K562 (cell line): ENCODE results near the gene PLD3.

Experiments used
- CBX5 ChIP-seq: IDR thresholded peaks from 2 replicates; pipeline ENCODE4 v1.6.1; 2014; ENCODE audit warnings: low read depth, borderline replicate concordance
- CREB5 ChIP-seq: fragments of 250-450 bp; sonication (Bioruptor Pico); IDR thresholded peaks from 2 replicates; pipeline ENCODE4 v1.5.0; 2020; ENCODE audit warnings: mild to moderate bottlenecking
- CTCF ChIP-seq, 3 experiments: IDR thresholded peaks in 2 of 3; conservative IDR thresholded peaks in 1 of 3; 2 replicates each; pipeline ENCODE4 v1.5.1; 2011 to 2012; ENCODE audit warnings: low read length in 3 of 3, mild to moderate bottlenecking in 3 of 3, control low read depth in 2 of 3, improper control_type of control experiment in 1 of 3, inconsistent platforms in 1 of 3, low read depth in 1 of 3, mixed read lengths in 1 of 3, moderate library complexity in 1 of 3; ENCODE audit not compliant: insufficient read depth in 2 of 3
- CXXC5 ChIP-seq: fragments of 250-450 bp; sonication (Bioruptor Pico); IDR thresholded peaks from 2 replicates; pipeline ENCODE4 v1.8.0; 2022; ENCODE audit warnings: inconsistent platforms, mild to moderate bottlenecking, moderate library complexity
- HMGN3 ChIP-seq: IDR thresholded peaks from 2 replicates; pipeline ENCODE4 v1.6.1; 2011; ENCODE audit warnings: borderline replicate concordance, low read depth, mild to moderate bottlenecking, mixed read lengths, low read length; ENCODE audit not compliant: insufficient read length; ENCODE audit errors: extremely low read depth
- MXI1 ChIP-seq: IDR thresholded peaks from 2 replicates; pipeline ENCODE4 v1.6.1; 2011; ENCODE audit warnings: low read depth, mild to moderate bottlenecking, improper control_type of control experiment, low read length
- NFRKB ChIP-seq: fragments of 450-650 bp; IDR thresholded peaks from 2 replicates; pipeline ENCODE4 v1.6.1; 2016; ENCODE audit warnings: low read depth
- POLR2AphosphoS5 ChIP-seq: IDR thresholded peaks from 2 replicates; pipeline ENCODE4 v1.6.1; 2011; ENCODE audit warnings: mild to moderate bottlenecking, low read depth, low read length, moderate library complexity; ENCODE audit not compliant: control insufficient read depth, insufficient read depth
- SIN3A ChIP-seq, 2 experiments: fragments of 150-350 bp in 1 of 2; IDR thresholded peaks; 2 replicates each; pipeline ENCODE4 v1.6.1; 2011 to 2016; ENCODE audit warnings: borderline replicate concordance in 2 of 2, low read depth in 2 of 2, low read length in 2 of 2, mild to moderate bottlenecking in 2 of 2, moderate library complexity in 2 of 2; ENCODE audit not compliant: control insufficient read depth in 1 of 2
- ZBTB17 ChIP-seq: fragments of 450-650 bp; formaldehyde crosslinking; IDR thresholded peaks from 2 replicates; pipeline ENCODE4 v1.4.0; 2020; ENCODE audit warnings: mild to moderate bottlenecking

GRCh38 chr19:40380199-40381037 is 31.9 kb downstream of the PLD3 start:
- TF ChIP-seq ZBTB17 (CRISPR knock-in tag) (no peak), CTCF (IDR thresholded peaks at IDR 0.05 in 2 of 3, conservative IDR thresholded peaks at IDR 0.05 in 1 of 3; ENCODE audit: insufficient read depth in 2 of 3, low read depth in 1 of 3, low read length in 3 of 3) (no peak), HMGN3 (no peak), SIN3A (IDR thresholded peaks at IDR 0.05; ENCODE audit: borderline replicate concordance in 2 of 2, control insufficient read depth in 1 of 2, low read depth in 2 of 2, low read length in 2 of 2) (no peak), MXI1 (no peak), CXXC5 (no peak), POLR2AphosphoS5 (no peak), CREB5 (CRISPR knock-in tag) (no peak), CBX5 (no peak), NFRKB (no peak)
